Measurements from ENCODE around the gene EGLN1.

DNA sequence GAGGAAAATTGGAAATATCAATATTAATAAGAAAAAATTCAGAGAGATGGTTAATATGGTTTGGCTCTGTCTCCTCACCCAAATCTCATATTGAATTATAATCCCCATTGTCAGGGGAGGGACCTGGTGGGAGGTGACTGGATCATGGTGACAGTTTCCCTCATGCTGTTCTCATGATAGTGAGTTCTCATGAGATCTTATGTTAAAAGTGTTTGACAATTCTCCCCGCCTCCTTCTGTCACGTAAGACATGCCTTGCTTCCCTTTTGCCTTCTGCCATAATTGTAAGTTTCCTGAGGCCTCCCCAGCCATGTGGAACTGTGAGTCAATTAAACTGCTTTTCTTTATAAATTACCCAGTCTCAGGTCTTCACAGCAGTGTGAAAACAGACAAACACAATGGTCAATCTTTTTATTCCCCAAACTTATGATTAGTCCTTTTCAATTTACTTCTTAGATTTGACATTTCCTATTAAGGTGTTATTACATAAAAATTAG, 11.0 kb downstream of the EGLN1 start:
- TF ChIP-seq, protein P1, sequence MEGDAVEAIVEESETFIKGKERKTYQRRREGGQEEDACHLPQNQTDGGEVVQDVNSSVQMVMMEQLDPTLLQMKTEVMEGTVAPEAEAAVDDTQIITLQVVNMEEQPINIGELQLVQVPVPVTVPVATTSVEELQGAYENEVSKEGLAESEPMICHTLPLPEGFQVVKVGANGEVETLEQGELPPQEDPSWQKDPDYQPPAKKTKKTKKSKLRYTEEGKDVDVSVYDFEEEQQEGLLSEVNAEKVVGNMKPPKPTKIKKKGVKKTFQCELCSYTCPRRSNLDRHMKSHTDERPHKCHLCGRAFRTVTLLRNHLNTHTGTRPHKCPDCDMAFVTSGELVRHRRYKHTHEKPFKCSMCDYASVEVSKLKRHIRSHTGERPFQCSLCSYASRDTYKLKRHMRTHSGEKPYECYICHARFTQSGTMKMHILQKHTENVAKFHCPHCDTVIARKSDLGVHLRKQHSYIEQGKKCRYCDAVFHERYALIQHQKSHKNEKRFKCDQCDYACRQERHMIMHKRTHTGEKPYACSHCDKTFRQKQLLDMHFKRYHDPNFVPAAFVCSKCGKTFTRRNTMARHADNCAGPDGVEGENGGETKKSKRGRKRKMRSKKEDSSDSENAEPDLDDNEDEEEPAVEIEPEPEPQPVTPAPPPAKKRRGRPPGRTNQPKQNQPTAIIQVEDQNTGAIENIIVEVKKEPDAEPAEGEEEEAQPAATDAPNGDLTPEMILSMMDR (IDR thresholded peaks at IDR 0.05; ENCODE audit: low read length): no peak
- no peak for TF ChIP-seq EZH2 (IDR thresholded peaks at IDR 0.05; ENCODE audit: borderline replicate concordance, low read length)
